ENCODE measurements around the gene APRT.

Gene APRT

DNA sequence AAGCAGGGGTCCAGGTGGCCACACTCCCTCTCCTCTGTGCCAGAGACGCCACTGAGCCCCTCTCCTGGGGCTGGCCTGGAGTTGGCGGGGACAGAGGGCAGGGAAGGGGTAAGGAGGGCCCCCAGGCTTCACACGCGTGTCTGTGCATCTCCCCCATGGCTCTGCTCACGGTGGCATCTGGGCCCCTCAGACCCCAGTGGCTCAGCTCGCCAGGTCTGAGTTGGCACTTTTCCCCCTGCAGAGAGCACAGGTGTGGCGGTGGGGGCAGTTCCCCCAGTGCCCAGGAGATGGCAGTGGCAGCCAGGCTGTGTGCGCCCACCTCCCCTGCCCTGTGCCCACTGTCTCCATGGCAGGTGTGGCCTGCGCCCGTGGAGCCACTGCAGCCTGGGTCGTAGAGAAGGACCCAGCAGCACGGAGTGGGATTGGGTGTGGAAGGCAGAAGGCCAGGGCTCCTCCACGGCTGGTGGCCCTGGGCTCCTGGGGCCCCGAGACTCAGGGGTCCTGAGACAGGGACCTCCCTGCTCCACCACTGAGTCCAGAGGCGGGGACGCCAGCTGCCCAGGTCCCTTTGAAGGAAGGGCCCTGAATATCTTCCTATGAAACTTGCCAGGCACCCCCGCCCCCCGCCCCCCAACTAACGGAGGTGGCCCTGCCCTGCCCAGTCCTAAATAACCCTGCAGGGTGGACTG lies 4.3 kb upstream of the APRT start:
- DNase-seq = peak; percentile 27
- H2BK12ac ChIP-seq (ENCODE audit: low read length in 2 of 2) = no peak overlapping the region
- no peak overlapping the region for H3K23ac ChIP-seq (ENCODE audit: low read length in 2 of 2)
- no peak overlapping the region for H3K4ac ChIP-seq (ENCODE audit: low read depth in 1 of 2, low read length in 2 of 2)
- H3K79me1 ChIP-seq (replicated peaks; ENCODE audit: low read length, poor library complexity, severe bottlenecking) = no peaks in the 10 kb centered on the region
- no peak overlapping the region for H2AK5ac ChIP-seq (ENCODE audit: low read length, severe bottlenecking)
- H2BK5ac ChIP-seq (ENCODE audit: low read depth, low read length, poor library complexity, severe bottlenecking) = no peak overlapping the region
- H3K4me2 ChIP-seq (ENCODE audit: low read length, poor library complexity, severe bottlenecking) = no peak overlapping the region
- H3K27ac ChIP-seq (ENCODE audit: low read length, poor library complexity, severe bottlenecking) = no peak overlapping the region
- H4K91ac ChIP-seq (ENCODE audit: low read length) = no peak overlapping the region
- H3K4me3 ChIP-seq (ENCODE audit: insufficient read depth in 1 of 2, low read depth in 1 of 2, low read length in 2 of 2) = no peak overlapping the region
- H3K14ac ChIP-seq (ENCODE audit: low read length in 2 of 2) = no peak overlapping the region
- H4K8ac ChIP-seq (ENCODE audit: low read length) = no peak overlapping the region
- 78% methylated on average over 19 of the region's 19 CpGs for WGBS
- no peak overlapping the region for H2BK15ac ChIP-seq (ENCODE audit: low read depth, poor library complexity, severe bottlenecking)
- no peak overlapping the region for H2AFZ ChIP-seq (ENCODE audit: low read depth, low read length)
- no peaks in the 10 kb centered on the region for H3K9me3 ChIP-seq (ENCODE audit: control insufficient read depth, low read length)
- no peaks in the 10 kb centered on the region for H3K27me3 ChIP-seq (ENCODE audit: control insufficient read depth in 1 of 2, insufficient read depth in 1 of 2, low read length in 2 of 2)
- peaks cover 13% of the 10 kb centered on the region for H3K4me1 ChIP-seq (ENCODE audit: control insufficient read depth, insufficient read depth, low read depth, low read length)
- H2BK120ac ChIP-seq (ENCODE audit: low read depth, low read length) = no peak overlapping the region
- peaks cover 0 to 16% of the 10 kb centered on the region in 2 experiments for H3K36me3 ChIP-seq (ENCODE audit: control insufficient read depth in 1 of 2, insufficient read depth in 2 of 2, low read depth in 1 of 2, low read length in 2 of 2)
- H3K9ac ChIP-seq (ENCODE audit: low read length) = no peak overlapping the region
- no peak overlapping the region for H3K18ac ChIP-seq (ENCODE audit: low read depth in 1 of 2, low read length in 2 of 2)

DNA sequence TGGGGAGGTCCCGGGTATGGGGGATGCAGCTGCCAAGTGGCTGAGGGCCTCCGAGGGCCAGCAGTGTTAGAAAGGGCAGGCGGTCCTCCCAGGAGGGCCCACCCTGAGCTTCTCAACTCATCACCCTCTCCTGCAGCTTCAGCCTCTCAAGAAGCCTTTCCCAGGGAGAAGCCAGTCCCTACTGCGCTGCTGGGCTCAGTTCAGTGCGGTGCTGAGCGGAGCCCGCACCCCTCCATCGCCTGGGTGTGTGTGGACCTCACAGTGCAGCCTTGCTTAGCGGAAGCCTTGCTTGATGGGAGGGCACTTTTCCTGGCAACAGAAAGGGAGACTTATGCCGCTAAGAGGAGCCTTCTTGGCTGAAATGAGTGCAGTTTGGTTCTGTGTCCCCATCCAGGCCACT lies 3.5 kb upstream of the APRT start:
- Histone ChIP-seq H3K14ac (ENCODE audit: low read length in 2 of 2) (no peak overlapping the region), H3K4ac (ENCODE audit: low read depth in 1 of 2, low read length in 2 of 2) (no peak overlapping the region), H4K8ac (ENCODE audit: low read length) (peak overlapping the region; percentile 14), H2AFZ (ENCODE audit: low read depth, low read length) (no peak overlapping the region), H3K9ac (ENCODE audit: low read length) (no peak overlapping the region), H2AK5ac (ENCODE audit: low read length, severe bottlenecking) (no peak overlapping the region), H3K27ac (ENCODE audit: low read length, poor library complexity, severe bottlenecking) (no peak overlapping the region), H3K4me2 (ENCODE audit: low read length, poor library complexity, severe bottlenecking) (no peak overlapping the region), H3K27me3 (ENCODE audit: control insufficient read depth in 1 of 2, insufficient read depth in 1 of 2, low read length in 2 of 2) (no peaks in the 10 kb centered on the region), H2BK12ac (ENCODE audit: low read length in 2 of 2) (no peak overlapping the region), H3K23ac (ENCODE audit: low read length in 2 of 2) (no peak overlapping the region), H3K9me3 (ENCODE audit: control insufficient read depth, low read length) (no peaks in the 10 kb centered on the region), H3K79me1 (replicated peaks; ENCODE audit: low read length, poor library complexity, severe bottlenecking) (peaks cover 4% of the 10 kb centered on the region), H3K4me3 (ENCODE audit: insufficient read depth in 1 of 2, low read depth in 1 of 2, low read length in 2 of 2) (no peak overlapping the region), H3K18ac (ENCODE audit: low read depth in 1 of 2, low read length in 2 of 2) (no peak overlapping the region), H3K4me1 (ENCODE audit: control insufficient read depth, insufficient read depth, low read depth, low read length) (peaks cover 20% of the 10 kb centered on the region), H2BK5ac (ENCODE audit: low read depth, low read length, poor library complexity, severe bottlenecking) (no peak overlapping the region), H2BK15ac (ENCODE audit: low read depth, poor library complexity, severe bottlenecking) (no peak overlapping the region), H2BK120ac (ENCODE audit: low read depth, low read length) (no peak overlapping the region), H4K91ac (ENCODE audit: low read length) (no peak overlapping the region), H3K36me3 (ENCODE audit: control insufficient read depth in 1 of 2, insufficient read depth in 2 of 2, low read depth in 1 of 2, low read length in 2 of 2) (peaks cover 0 to 9% of the 10 kb centered on the region in 2 experiments)
- WGBS = 95% methylated on average over 10 of the region's 10 CpGs
- DNase-seq = no peak

DNA sequence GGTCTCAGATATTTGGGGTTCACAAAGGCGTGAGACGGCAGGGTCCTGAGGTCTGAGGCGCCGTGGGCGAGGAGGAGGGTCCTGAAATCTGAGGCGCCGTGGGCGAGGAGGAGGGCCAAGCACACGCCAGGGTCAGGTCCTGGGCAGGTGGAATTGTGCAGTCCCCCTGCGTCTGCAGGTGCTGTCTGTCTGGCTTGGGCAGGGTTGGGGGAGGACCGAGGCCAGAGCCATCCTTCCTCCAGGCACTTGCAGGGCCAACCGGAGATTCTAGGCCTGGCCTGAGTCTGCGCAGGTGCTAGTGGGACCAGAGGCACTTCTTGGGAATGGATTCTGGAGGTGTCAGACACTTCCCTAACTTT lies 2.4 kb upstream of the APRT start:
- WGBS = 88% methylated on average over 13 of the region's 13 CpGs
- peaks cover 8 to 17% of the 10 kb centered on the region in 2 experiments for H3K36me3 ChIP-seq (ENCODE audit: control insufficient read depth in 1 of 2, insufficient read depth in 2 of 2, low read depth in 1 of 2, low read length in 2 of 2)
- no peak overlapping the region for H2BK15ac ChIP-seq (ENCODE audit: low read depth, poor library complexity, severe bottlenecking)
- no peak overlapping the region for H2AFZ ChIP-seq (ENCODE audit: low read depth, low read length)
- H3K27ac ChIP-seq (ENCODE audit: low read length, poor library complexity, severe bottlenecking) = no peak overlapping the region
- no peak overlapping the region for H4K8ac ChIP-seq (ENCODE audit: low read length)
- no peak for DNase-seq
- no peak overlapping the region for H4K91ac ChIP-seq (ENCODE audit: low read length)
- H3K79me1 ChIP-seq (replicated peaks; ENCODE audit: low read length, poor library complexity, severe bottlenecking) = peaks cover 9% of the 10 kb centered on the region
- no peak overlapping the region for H3K14ac ChIP-seq (ENCODE audit: low read length in 2 of 2)
- H2BK5ac ChIP-seq (ENCODE audit: low read depth, low read length, poor library complexity, severe bottlenecking) = no peak overlapping the region
- H3K23ac ChIP-seq (ENCODE audit: low read length in 2 of 2) = no peak overlapping the region
- H2AK5ac ChIP-seq (ENCODE audit: low read length, severe bottlenecking) = no peak overlapping the region
- peaks cover 31% of the 10 kb centered on the region for H3K4me1 ChIP-seq (ENCODE audit: control insufficient read depth, insufficient read depth, low read depth, low read length)
- no peak overlapping the region for H3K4me3 ChIP-seq (ENCODE audit: insufficient read depth in 1 of 2, low read depth in 1 of 2, low read length in 2 of 2)
- H3K4ac ChIP-seq (ENCODE audit: low read depth in 1 of 2, low read length in 2 of 2) = no peak overlapping the region
- H3K18ac ChIP-seq (ENCODE audit: low read depth in 1 of 2, low read length in 2 of 2) = no peak overlapping the region
- H3K27me3 ChIP-seq (ENCODE audit: control insufficient read depth in 1 of 2, insufficient read depth in 1 of 2, low read length in 2 of 2) = no peaks in the 10 kb centered on the region
- H2BK120ac ChIP-seq (ENCODE audit: low read depth, low read length) = no peak overlapping the region
- no peak overlapping the region for H3K9ac ChIP-seq (ENCODE audit: low read length)
- H3K4me2 ChIP-seq (ENCODE audit: low read length, poor library complexity, severe bottlenecking) = no peak overlapping the region
- no peak overlapping the region for H2BK12ac ChIP-seq (ENCODE audit: low read length in 2 of 2)
- no peaks in the 10 kb centered on the region for H3K9me3 ChIP-seq (ENCODE audit: control insufficient read depth, low read length)

DNA sequence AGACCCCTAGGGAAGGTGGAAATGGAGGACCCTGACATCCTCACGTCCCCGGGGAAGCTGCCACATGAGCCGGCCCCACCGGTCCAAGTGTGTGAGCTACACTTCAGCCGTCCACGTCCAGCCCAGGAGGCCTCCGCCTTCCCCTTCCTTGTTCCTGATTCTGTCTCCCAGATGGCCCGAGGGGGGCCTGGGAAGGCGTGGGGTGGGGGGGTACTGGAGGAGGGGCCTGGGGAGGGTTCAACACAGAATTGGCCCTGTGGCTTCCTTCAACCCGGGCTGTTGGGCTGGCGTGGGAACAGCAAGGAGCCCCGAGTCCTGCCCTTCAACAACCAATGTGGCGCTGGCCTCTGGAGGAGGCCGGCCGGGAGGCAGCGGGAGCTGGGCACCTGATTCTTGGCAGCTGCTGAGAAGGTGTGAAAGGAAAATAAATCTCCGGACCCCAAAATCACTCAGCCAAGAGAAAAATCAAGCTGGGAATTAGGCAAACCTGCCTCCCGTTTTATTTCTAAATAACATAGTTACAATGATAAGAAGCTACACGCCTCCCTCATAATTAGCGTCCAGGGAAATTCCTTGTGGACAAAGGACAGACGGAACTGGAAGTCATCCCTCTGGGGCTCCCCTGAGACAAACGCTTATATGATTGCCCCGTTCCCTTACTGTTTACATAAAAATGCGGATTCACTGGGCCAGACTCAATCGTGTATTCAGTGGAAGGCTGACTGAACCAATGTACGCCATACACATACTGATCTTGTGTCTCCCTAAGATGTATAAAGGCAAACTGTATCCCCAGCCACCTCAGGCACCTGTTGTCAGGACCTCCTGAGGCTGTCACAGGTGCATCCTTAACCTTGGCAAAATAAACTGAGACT lies 1.8 kb upstream of the APRT start:
- peak overlapping the region; percentile 13 to 40 for H3K4ac ChIP-seq (ENCODE audit: low read depth in 1 of 2, low read length in 2 of 2)

More for the DNA sequence above, 1.8 kb upstream of the APRT start:
- Histone ChIP-seq H3K9ac (ENCODE audit: low read length) (peak overlapping the region; percentile 92), H2AK5ac (ENCODE audit: low read length, severe bottlenecking) (no peak overlapping the region), H3K4me3 (ENCODE audit: insufficient read depth in 1 of 2, low read depth in 1 of 2, low read length in 2 of 2) (no peak overlapping the region), H3K4me2 (ENCODE audit: low read length, poor library complexity, severe bottlenecking) (no peak overlapping the region), H3K79me1 (replicated peaks; ENCODE audit: low read length, poor library complexity, severe bottlenecking) (peaks cover 11% of the 10 kb centered on the region), H3K36me3 (ENCODE audit: control insufficient read depth in 1 of 2, insufficient read depth in 2 of 2, low read depth in 1 of 2, low read length in 2 of 2) (peaks cover 11 to 23% of the 10 kb centered on the region in 2 experiments), H2AFZ (ENCODE audit: low read depth, low read length) (no peak overlapping the region), H3K27ac (ENCODE audit: low read length, poor library complexity, severe bottlenecking) (no peak overlapping the region), H3K23ac (ENCODE audit: low read length in 2 of 2) (no peak overlapping the region), H2BK5ac (ENCODE audit: low read depth, low read length, poor library complexity, severe bottlenecking) (no peak overlapping the region), H3K9me3 (ENCODE audit: control insufficient read depth, low read length) (no peaks in the 10 kb centered on the region), H4K8ac (ENCODE audit: low read length) (peak overlapping the region; percentile 72), H2BK15ac (ENCODE audit: low read depth, poor library complexity, severe bottlenecking) (no peak overlapping the region), H3K14ac (ENCODE audit: low read length in 2 of 2) (no peak overlapping the region), H3K27me3 (ENCODE audit: control insufficient read depth in 1 of 2, insufficient read depth in 1 of 2, low read length in 2 of 2) (no peaks in the 10 kb centered on the region), H2BK12ac (ENCODE audit: low read length in 2 of 2) (peak overlapping the region in 1 of 2 experiments; percentile 60), H2BK120ac (ENCODE audit: low read depth, low read length) (no peak overlapping the region), H3K18ac (ENCODE audit: low read depth in 1 of 2, low read length in 2 of 2) (peak overlapping the region in 1 of 2 experiments; percentile 25), H4K91ac (ENCODE audit: low read length) (no peak overlapping the region), H3K4me1 (ENCODE audit: control insufficient read depth, insufficient read depth, low read depth, low read length) (peaks cover 32% of the 10 kb centered on the region)
- 90% methylated on average over 25 of the region's 26 CpGs for WGBS
- DNase-seq = no peak

All from mesenchymal stem cell (in vitro differentiated cells and primary cell).